VCaP (cell line): Measurements from ENCODE around the gene C19orf12.
"Not testable (repeated sequence)": the region's sequence is repeated elsewhere in the genome, so short reads cannot be mapped to it uniquely, and the experiment has no call there.

Experiments used
- H3K27ac ChIP-seq: fragments of 450-650 bp; 2 replicates; pipeline ENCODE4 v1.5.1; 2017
- CTCF ChIP-seq: fragments of 450-650 bp; conservative IDR thresholded peaks from 2 replicates; pipeline ENCODE4 v1.5.1; 2017; ENCODE audit warnings: mild to moderate bottlenecking, moderate library complexity

The C19orf12 gene

DNA sequence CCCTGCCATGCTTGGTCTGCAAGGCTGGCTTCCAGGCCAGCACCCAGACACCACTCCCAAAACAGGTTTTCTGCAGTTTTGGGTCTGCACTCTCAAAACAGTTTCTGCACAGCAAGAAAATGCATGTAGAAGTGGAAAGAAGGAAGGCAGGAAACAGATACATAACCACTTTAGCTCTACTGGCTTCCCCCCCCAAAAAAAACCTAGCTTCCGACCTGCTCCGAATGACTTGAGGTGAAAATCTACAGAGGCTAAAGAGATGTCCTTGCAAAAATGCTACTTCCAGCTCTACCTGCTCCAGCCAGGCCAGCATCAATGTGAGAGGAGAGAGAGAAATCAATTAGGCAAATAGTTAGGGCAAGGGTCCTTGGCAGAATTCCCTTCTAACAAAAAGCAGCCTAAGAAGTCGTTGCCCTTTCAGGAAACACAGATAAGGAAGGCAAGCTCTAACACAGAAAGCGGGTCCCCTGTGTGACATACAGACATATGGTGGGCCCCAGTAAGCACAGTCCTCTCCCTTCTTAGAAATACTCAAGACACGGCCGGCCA is 3.4 kb downstream of the C19orf12 start:
- no peak overlapping the region; the same call in 1 of the 2 replicates for H3K27ac ChIP-seq
- TF ChIP-seq CTCF = no peak

GRCh38 chr19:29709440-29709798 is 5.6 kb downstream of the C19orf12 start:
- not testable (repeated sequence) for H3K27ac ChIP-seq

DNA sequence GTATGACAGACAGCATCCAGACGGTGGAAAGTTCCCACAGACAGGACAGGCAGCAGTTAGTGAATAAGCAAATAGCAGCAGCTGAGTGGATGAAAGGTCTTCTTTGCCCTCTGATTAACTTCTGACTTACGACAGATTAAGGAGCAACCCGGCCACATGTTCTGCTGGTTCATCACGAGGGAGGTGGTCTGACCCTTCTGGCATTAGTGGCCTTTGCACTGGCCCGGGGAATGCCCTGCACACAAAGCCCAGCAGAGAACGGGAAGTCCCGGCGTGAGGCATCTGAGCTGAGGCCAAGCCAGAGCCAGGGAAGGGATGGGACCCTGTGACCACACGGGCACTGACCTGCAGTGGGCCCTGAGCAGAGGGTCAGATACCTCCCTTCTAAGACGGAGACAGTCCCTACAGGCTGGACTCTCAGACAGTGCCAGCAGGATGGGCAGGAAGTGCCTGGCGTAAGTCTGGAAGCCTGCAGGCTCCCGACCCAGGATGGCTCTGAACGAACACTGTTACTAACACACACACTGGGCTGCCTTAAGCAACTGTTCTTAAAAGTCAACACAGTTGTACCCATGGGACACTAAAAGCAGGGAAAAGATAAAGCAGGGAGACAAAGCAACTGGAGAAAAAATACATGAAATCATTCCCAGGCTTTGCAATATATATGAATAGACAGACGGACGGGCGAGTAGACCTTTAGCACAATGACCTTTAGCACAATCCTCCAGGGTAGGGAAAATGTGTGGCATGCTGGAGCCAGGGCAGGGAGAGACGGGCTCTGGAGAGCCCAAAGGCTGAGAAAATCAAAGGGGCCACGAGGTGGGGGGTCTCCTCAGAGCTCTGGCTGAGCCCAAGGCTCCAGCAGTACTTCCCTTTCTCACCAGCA is 6.3 kb downstream of the C19orf12 start:
- H3K27ac ChIP-seq = no peak overlapping the region

GRCh38 chr19:29706635-29707034 is 8.4 kb downstream of the C19orf12 start:
- peak overlapping the region; percentile 15; the same call in 1 of the 2 replicates for H3K27ac ChIP-seq
- no peak for TF ChIP-seq CTCF

More for the DNA sequence above, 6.3 kb downstream of the C19orf12 start:
- TF ChIP-seq CTCF = no peak

GRCh38 chr19:29705706-29706105 is 9.4 kb downstream of the C19orf12 start:
- peak overlapping the region; percentile 15; the same call in 1 of the 2 replicates for H3K27ac ChIP-seq
- no peak for TF ChIP-seq CTCF

DNA sequence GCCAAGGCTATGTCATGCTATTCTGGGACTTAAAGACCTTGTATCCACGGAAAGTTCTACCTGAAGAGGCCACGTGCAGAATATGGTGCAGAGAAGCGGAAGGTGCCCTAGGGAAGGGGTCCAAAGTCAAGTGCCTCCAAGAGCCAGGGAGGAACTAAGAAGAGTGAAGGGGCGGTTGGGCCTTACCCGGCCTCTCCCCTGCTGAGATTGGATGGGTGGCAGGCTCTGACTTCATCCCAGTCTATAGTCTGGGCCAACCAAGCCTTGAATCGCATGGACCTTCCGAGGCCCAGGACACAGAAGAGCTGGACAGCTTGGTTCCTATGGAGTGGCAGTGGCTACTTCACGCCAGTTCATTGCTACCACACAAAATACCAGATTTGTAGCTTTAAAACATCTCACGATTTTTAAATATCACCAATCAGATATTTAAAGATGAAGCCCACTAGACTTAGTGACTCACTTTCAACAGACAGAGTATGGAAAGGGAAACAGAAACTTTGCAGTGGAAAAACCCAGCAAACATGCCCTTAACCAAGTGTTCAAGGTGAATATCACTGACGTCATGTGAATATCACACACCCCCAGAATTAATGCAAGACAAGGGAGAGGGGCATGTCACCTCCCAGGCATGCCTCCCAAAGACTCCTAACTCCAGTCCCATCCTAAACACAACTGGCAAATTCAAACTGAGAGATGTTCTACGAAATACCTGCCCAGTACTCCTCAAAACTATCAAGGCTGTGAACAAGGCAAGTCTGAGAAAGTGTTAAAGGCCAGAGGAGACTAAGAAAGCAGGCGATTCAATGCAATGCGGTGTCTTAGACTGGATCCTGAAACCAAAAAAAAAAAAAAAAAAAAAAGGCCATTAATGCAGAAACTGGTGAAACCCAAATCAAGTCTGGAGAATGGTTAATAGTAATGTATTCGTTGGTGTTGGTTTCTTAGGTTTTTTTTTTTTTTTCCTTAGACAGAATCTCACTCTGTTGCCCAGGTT is 10.2 kb downstream of the C19orf12 start:
- no peak overlapping the region for H3K27ac ChIP-seq
- no peak for TF ChIP-seq CTCF

- TF ChIP-seq CTCF = no peak
- no peak overlapping the region for H3K27ac ChIP-seq
Measured at GRCh38 chr19:29702963-29703320, 12.1 kb downstream of the C19orf12 start.
